AG04450 (cell line): Measurements from ENCODE around the gene FGL2. TPM values are rescaled to one million over a fixed set of nuclear protein-coding genes. Genes with fewer than 3 reads are reported as not detected.
"Not testable (repeated sequence)": the region's sequence is repeated elsewhere in the genome, so short reads cannot be mapped to it uniquely, and the experiment has no call there.

Experiments used
- CTCF ChIA-PET: fragments of 300-600, 350-600 bp; formaldehyde crosslinking; extraction: SDS; loops from one replicate; lab custom pipeline; 2022; ENCODE audit warnings: antibody characterized with exemption, inconsistent platforms; lab: Charles Lee
- POLR2A ChIA-PET: fragments of 350-600 bp; formaldehyde crosslinking; extraction: SDS; loops from one replicate; lab custom pipeline; 2021; ENCODE audit warnings: antibody characterized with exemption, inconsistent platforms; lab: Yijun Ruan, JAX
- DNase-seq: peaks from one replicate; pipeline ENCODE4 v3.0.0-alpha.2; 2011; ENCODE audit warnings: low read depth, low spot score
- H3K27ac ChIP-seq: one replicate; pipeline ENCODE4 v1.5.1; 2012; ENCODE audit warnings: low read depth, low read length, control low read depth
- H3K27me3 ChIP-seq: one replicate; pipeline ENCODE4 v1.6.0; 2012; ENCODE audit warnings: low read length; ENCODE audit not compliant: control insufficient read depth, insufficient read depth
- H3K4me3 ChIP-seq: 2 replicates; pipeline ENCODE4 v1.5.1; 2011; ENCODE audit warnings: mild to moderate bottlenecking, low read depth, low read length, control low read depth
- H3K9me3 ChIP-seq: 2 replicates; pipeline ENCODE4 v1.5.1; 2012; ENCODE audit warnings: low read length; ENCODE audit not compliant: control insufficient read depth, insufficient read depth
- CTCF ChIP-seq: IDR thresholded peaks from 2 replicates; pipeline ENCODE4 v1.5.1; 2011; ENCODE audit warnings: low read depth, low read length, control low read depth, inconsistent platforms
- polyA plus RNA-seq: library from polyadenylated mRNA; depleted of rRNA; stranded (reverse); fragments of >200 nt; gene quantifications from 2 replicates; pipeline ENCODE4 v1.2.3, GENCODE V29; 2011

Gene FGL2
- polyA plus RNA-seq, 1 experiment: 28.8 TPM

GRCh38 chr7:77223261-77223660 is 23.6 kb upstream of the FGL2 start:
- TF ChIP-seq CTCF: no peak
- POLR2A ChIA-PET: no interaction called here
- CTCF ChIA-PET: interaction anchor here (0.6 to 1.1 kb wide), 2 partner anchors 24 to 109 kb away, joined by 3 read pairs; no protein-coding TSS in a partner anchor

GRCh38 chr7:77222819-77223218 is 23.2 kb upstream of the FGL2 start:
- ChIA-PET POLR2A (no interaction called here), CTCF (interaction anchor here (1.1 kb wide), 1 partner anchor 25 kb away, joined by 3 read pairs; no protein-coding TSS in a partner anchor)
- Histone ChIP-seq H3K4me3 (no peak overlapping the region), H3K27ac (no peak overlapping the region), H3K27me3 (no peaks in the 10 kb centered on the region), H3K9me3 (peaks cover 6% of the 10 kb centered on the region; the same call in 1 of the 2 replicates)
- DNase-seq: no peak
- no peak for TF ChIP-seq CTCF

More at GRCh38 chr7:77223261-77223660, 23.6 kb upstream of the FGL2 start:
- no peak overlapping the region for H3K4me3 ChIP-seq
- H3K27ac ChIP-seq: no peak overlapping the region
- peaks cover 6% of the 10 kb centered on the region; the same call in 1 of the 2 replicates for H3K9me3 ChIP-seq
- H3K27me3 ChIP-seq: no peaks in the 10 kb centered on the region
- no peak for DNase-seq

- CTCF ChIA-PET: no interaction called here
- Histone ChIP-seq H3K9me3 (peaks cover 6% of the 10 kb centered on the region; the same call in 1 of the 2 replicates), H3K27me3 (no peaks in the 10 kb centered on the region), H3K4me3 (no peak overlapping the region), H3K27ac (no peak overlapping the region)
- no peak for TF ChIP-seq CTCF
- no peak for DNase-seq
- POLR2A ChIA-PET: no interaction called here
Measured at GRCh38 chr7:77222065-77222464, 22.4 kb upstream of the FGL2 start.

GRCh38 chr7:77219701-77220331 is 20.2 kb upstream of the FGL2 start:
- CTCF ChIA-PET, H3K4me3 ChIP-seq, POLR2A ChIA-PET: not testable (repeated sequence)

GRCh38 chr7:77217474-77218185 is 18.0 kb upstream of the FGL2 start:
- CTCF ChIA-PET: interaction anchor here (0.7 to 1.0 kb wide), 2 partner anchors 29 to 114 kb away, joined by 3 read pairs; no protein-coding TSS in a partner anchor
- POLR2A ChIA-PET: no interaction called here
- no peak overlapping the region for H3K4me3 ChIP-seq
- H3K9me3 ChIP-seq: peaks cover 6% of the 10 kb centered on the region; the same call in 1 of the 2 replicates
- no peak overlapping the region for H3K27ac ChIP-seq
- DNase-seq: no peak
- H3K27me3 ChIP-seq: no peaks in the 10 kb centered on the region
- TF ChIP-seq CTCF: no peak

More at GRCh38 chr7:77219701-77220331, 20.2 kb upstream of the FGL2 start:
- not testable (repeated sequence) for DNase-seq, H3K27ac ChIP-seq, H3K9me3 ChIP-seq, H3K27me3 ChIP-seq
